ENCODE measurements around the gene C17orf75. TPM values are rescaled to one million over a fixed set of nuclear protein-coding genes. Genes with fewer than 3 reads are reported as not detected.
"Not testable (repeated sequence)": the region's sequence is repeated elsewhere in the genome, so short reads cannot be mapped to it uniquely, and the experiment has no call there.

C17orf75 gene, protein sequence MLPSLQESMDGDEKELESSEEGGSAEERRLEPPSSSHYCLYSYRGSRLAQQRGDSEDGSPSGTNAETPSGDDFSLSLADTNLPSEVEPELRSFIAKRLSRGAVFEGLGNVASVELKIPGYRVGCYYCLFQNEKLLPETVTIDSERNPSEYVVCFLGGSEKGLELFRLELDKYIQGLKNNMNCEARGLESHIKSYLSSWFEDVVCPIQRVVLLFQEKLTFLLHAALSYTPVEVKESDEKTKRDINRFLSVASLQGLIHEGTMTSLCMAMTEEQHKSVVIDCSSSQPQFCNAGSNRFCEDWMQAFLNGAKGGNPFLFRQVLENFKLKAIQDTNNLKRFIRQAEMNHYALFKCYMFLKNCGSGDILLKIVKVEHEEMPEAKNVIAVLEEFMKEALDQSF
- total RNA-seq (26.9 TPM), polyA plus RNA-seq (12.1 TPM)

- Histone ChIP-seq H3K27ac (ENCODE audit: low read depth) (peak within 1 kb of the TSS; percentile 67), H3K36me3 (ENCODE audit: insufficient read depth) (no peaks in the 10 kb centered on the region), H3K4me1 (ENCODE audit: insufficient read depth) (no peaks in the 10 kb centered on the region), H3K4me3 (ENCODE audit: low read depth, low read length) (peak within 1 kb of the TSS; percentile 74)
- 5% methylated on average over 47 of the region's 47 CpGs for WGBS
- DNase-seq (ENCODE audit: extremely low spot score) = peak; percentile 41
Measured at GRCh38 chr17:32341857-32342602, at the start of gene C17orf75. Gene C17orf75, minus strand, starts transcription at chr17:32342173. Its CDS starts 34 bp downstream, at chr17:32342139.

DNA sequence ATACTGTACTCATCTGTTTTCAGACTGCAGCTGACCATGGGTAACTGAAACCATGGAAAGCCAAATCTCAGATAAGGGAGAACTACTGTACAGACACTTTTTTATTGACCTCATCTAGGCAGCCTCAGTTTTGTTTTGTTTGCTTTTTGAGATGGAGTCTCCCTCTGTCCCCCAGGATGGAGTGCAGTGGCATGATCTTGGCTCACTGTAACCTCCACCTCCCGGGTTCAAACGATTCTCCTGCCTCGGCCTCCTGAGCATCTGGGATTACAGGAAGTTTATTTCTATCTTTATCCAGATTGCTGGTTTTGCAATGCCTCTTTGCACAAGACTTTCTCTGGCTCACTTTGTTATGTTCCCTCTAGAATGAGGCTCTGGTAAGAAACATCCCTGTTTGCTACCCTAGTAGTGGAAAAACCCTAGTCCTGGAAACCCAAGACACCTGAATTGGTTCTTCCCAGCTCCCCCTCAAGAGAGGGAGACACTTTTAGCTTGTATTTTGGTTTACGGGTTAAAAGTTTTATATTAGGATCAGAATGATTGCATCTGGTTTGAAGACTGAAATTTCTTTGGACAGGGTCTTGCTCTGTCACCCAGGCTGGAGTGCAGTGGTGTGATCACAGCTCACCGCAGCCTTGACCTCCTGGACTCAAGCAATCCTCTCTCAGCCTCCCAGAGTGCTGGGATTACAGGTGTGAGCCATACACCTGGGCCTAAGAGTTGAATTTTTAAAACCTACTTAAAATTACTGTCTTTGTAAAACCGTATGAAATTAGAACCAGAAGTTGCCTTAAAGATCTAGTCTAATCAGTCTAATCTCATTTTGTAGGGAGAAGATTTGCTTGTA, 46.9 kb upstream of the C17orf75 start:
- peaks cover 2% of the 10 kb centered on the region for H3K36me3 ChIP-seq (ENCODE audit: insufficient read depth)
- 85% methylated on average over 6 of the region's 6 CpGs for WGBS

GRCh38 chr17:32388128-32388527, 46.2 kb upstream of the C17orf75 start:
- not testable (repeated sequence) for H3K4me3 ChIP-seq (ENCODE audit: low read depth, low read length); DNase-seq (ENCODE audit: extremely low spot score)
- 97% methylated on average over 14 of the region's 14 CpGs for WGBS

More for the DNA sequence above, 46.9 kb upstream of the C17orf75 start:
- H3K4me1 ChIP-seq (ENCODE audit: insufficient read depth) = no peaks in the 10 kb centered on the region
- H3K27ac ChIP-seq (ENCODE audit: low read depth) = no peak overlapping the region
- no peak overlapping the region for H3K4me3 ChIP-seq (ENCODE audit: low read depth, low read length)
- DNase-seq (ENCODE audit: extremely low spot score) = no peak

GRCh38 chr17:32386844-32387243, 44.9 kb upstream of the C17orf75 start:
- Histone ChIP-seq H3K4me3 (ENCODE audit: low read depth, low read length) (no peak overlapping the region), H3K27ac (ENCODE audit: low read depth) (no peak overlapping the region), H3K4me1 (ENCODE audit: insufficient read depth) (no peaks in the 10 kb centered on the region), H3K36me3 (ENCODE audit: insufficient read depth) (peaks cover 2% of the 10 kb centered on the region)
- DNase-seq (ENCODE audit: extremely low spot score) = no peak

More at GRCh38 chr17:32388128-32388527, 46.2 kb upstream of the C17orf75 start:
- not testable (repeated sequence) for H3K36me3 ChIP-seq (ENCODE audit: insufficient read depth); H3K27ac ChIP-seq (ENCODE audit: low read depth); H3K4me1 ChIP-seq (ENCODE audit: insufficient read depth)

DNA sequence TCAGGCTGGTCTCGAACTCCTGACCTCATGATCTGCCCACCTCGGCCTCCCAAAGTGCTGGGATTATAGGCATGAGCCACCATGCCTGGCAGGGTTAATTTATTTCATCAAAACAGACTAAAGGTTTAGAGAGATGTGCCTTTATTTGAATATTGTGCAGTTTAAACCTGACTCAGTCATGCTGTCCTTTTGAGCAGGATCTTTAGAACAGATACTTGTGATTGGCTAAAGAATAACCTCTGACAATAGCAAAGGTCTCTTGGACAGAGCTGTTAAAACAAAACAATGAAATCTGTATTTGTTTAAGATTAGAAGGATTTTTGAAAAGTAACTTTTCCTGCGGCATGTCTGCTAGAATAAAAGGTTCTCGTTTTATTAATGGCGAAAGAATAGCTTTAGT, 44.0 kb upstream of the C17orf75 start:
- WGBS = 88% methylated on average over 5 of the region's 5 CpGs
- H3K4me1 ChIP-seq (ENCODE audit: insufficient read depth) = no peaks in the 10 kb centered on the region
- no peak for DNase-seq (ENCODE audit: extremely low spot score)
- H3K4me3 ChIP-seq (ENCODE audit: low read depth, low read length) = no peak overlapping the region
- no peak overlapping the region for H3K27ac ChIP-seq (ENCODE audit: low read depth)
- peaks cover 3% of the 10 kb centered on the region for H3K36me3 ChIP-seq (ENCODE audit: insufficient read depth)

DNA sequence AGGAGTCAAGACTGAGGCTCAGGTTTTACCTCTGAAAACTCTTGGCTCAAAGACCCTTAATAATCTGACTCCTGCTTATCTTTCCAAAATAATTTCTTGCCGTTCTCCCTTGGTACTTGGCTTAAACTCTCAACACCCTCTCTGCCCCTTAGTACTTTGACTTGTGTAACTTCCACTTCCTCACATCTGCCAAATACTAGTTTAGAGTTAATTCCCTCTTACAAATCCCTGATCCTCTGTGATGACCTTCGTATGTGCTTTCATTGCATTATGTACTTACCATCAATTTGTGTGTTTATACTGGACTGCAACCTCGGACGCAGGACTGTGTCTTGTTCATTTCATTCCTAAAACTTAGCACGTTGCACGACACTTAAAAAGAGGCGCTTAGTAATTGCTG, 43.1 kb upstream of the C17orf75 start:
- Histone ChIP-seq H3K4me3 (ENCODE audit: low read depth, low read length) (no peak overlapping the region), H3K4me1 (ENCODE audit: insufficient read depth) (no peaks in the 10 kb centered on the region), H3K36me3 (ENCODE audit: insufficient read depth) (peaks cover 4% of the 10 kb centered on the region), H3K27ac (ENCODE audit: low read depth) (no peak overlapping the region)
- WGBS = 64% methylated on average over 7 of the region's 7 CpGs
- no peak for DNase-seq (ENCODE audit: extremely low spot score)

- no peak overlapping the region for H3K4me3 ChIP-seq (ENCODE audit: low read depth, low read length)
- H3K4me1 ChIP-seq (ENCODE audit: insufficient read depth) = no peaks in the 10 kb centered on the region
- H3K27ac ChIP-seq (ENCODE audit: low read depth) = no peak overlapping the region
- peaks cover 4% of the 10 kb centered on the region for H3K36me3 ChIP-seq (ENCODE audit: insufficient read depth)
- no peak for DNase-seq (ENCODE audit: extremely low spot score)
- whole genome bisulfite sequencing = 88% methylated on average over 1 of the region's 1 CpG
Measured at GRCh38 chr17:32383926-32384434, 42.0 kb upstream of the C17orf75 start.

DNA sequence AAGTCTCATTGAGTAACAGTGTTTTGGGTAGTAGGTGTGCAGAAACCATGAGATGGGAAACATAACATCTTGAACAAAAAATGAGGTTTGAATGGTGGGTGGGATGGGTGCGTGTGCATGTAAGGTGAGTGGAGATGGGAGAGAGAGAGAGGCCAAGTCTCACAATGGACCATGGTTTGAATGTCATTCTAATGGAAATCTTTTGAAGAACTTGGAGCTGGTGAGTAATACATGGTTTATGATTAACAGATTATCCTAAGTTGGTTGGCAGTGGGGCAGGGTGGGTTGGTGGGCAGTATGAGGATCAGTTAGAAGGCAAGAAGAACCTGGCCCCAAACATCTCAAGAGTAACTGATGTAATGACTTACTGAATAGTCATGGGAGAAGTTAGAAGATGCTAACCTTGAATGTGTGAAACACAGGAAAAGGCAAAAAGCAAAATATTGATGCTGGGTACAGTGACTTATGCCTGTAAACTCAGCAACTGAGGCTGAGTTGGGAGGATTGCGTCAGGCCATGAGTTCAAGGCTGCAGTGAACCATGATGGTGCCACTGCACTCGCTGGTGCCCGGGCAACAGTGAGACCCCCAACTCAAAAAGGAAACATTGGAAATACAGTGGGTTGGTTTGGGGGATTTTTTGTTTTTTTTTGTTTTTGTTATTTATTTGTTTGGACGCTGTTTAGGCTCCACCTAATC, 40.7 kb upstream of the C17orf75 start:
- DNase-seq (ENCODE audit: extremely low spot score) = no peak
- H3K36me3 ChIP-seq (ENCODE audit: insufficient read depth) = peaks cover 4% of the 10 kb centered on the region
- H3K4me1 ChIP-seq (ENCODE audit: insufficient read depth) = no peaks in the 10 kb centered on the region
- no peak overlapping the region for H3K27ac ChIP-seq (ENCODE audit: low read depth)
- WGBS = 97% methylated on average over 5 of the region's 5 CpGs
- H3K4me3 ChIP-seq (ENCODE audit: low read depth, low read length) = no peak overlapping the region

DNA sequence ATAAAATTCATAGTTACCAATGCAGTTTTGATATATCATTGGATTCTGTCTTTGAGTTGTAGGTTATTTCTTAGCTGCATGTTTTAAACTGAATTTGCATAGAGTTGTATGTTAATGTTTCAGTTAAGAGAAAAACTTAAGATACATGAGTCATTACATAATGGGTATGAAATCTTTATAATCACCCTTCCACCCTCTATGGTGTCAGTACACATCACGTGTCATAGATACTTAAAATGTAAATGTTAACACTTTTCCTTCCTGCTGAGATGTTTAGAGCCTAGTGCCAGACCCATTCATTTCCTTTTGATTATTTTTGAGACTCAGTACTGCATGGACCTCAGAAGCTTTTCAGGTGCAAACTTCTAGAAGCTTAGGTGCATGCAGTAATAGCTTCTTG, 28.5 kb upstream of the C17orf75 start:
- 78% methylated on average over 1 of the region's 1 CpG for WGBS
- Histone ChIP-seq H3K4me1 (ENCODE audit: insufficient read depth) (no peaks in the 10 kb centered on the region), H3K27ac (ENCODE audit: low read depth) (no peak overlapping the region), H3K4me3 (ENCODE audit: low read depth, low read length) (no peak overlapping the region), H3K36me3 (ENCODE audit: insufficient read depth) (peaks cover 9% of the 10 kb centered on the region)
- DNase-seq (ENCODE audit: extremely low spot score) = no peak

GRCh38 chr17:32361270-32361669, 19.3 kb upstream of the C17orf75 start:
- 97% methylated on average over 1 of the region's 1 CpG for WGBS
- peaks cover 17% of the 10 kb centered on the region for H3K36me3 ChIP-seq (ENCODE audit: insufficient read depth)
- H3K27ac ChIP-seq (ENCODE audit: low read depth) = no peak overlapping the region
- no peak overlapping the region for H3K4me3 ChIP-seq (ENCODE audit: low read depth, low read length)
- DNase-seq (ENCODE audit: extremely low spot score) = no peak
- H3K4me1 ChIP-seq (ENCODE audit: insufficient read depth) = no peaks in the 10 kb centered on the region

GRCh38 chr17:32357615-32358014, 15.6 kb upstream of the C17orf75 start:
- H3K36me3 ChIP-seq (ENCODE audit: insufficient read depth) = peaks cover 8% of the 10 kb centered on the region
- no peak overlapping the region for H3K4me3 ChIP-seq (ENCODE audit: low read depth, low read length)
- DNase-seq (ENCODE audit: extremely low spot score) = no peak
- H3K27ac ChIP-seq (ENCODE audit: low read depth) = no peak overlapping the region
- no peaks in the 10 kb centered on the region for H3K4me1 ChIP-seq (ENCODE audit: insufficient read depth)
- WGBS = 86% methylated on average over 8 of the region's 8 CpGs

GRCh38 chr17:32356750-32357149, 14.8 kb upstream of the C17orf75 start:
- DNase-seq (ENCODE audit: extremely low spot score) = no peak
- Histone ChIP-seq H3K4me3 (ENCODE audit: low read depth, low read length) (no peak overlapping the region), H3K36me3 (ENCODE audit: insufficient read depth) (peaks cover 8% of the 10 kb centered on the region), H3K27ac (ENCODE audit: low read depth) (no peak overlapping the region), H3K4me1 (ENCODE audit: insufficient read depth) (no peaks in the 10 kb centered on the region)
- WGBS = 95% methylated on average over 5 of the region's 5 CpGs

DNA sequence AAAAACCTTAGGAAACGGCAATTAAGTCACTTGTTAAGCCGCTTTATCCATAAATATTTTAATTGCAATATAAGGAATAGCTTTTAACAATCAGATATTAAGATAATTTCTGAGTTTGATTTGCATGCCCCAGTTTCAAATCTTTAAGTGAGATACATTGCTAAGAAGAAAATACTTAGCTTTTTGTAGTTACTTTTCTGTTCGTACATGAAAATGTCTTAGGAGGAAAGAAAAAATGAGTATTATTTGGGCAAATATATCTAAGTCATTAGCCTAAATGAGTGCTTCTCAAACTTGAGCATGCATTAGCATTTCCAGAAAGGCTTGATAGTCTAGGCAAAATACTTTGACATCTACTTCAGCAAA, 14.4 kb upstream of the C17orf75 start:
- WGBS = 90% methylated on average over 3 of the region's 3 CpGs
- H3K36me3 ChIP-seq (ENCODE audit: insufficient read depth) = peaks cover 8% of the 10 kb centered on the region
- no peak for DNase-seq (ENCODE audit: extremely low spot score)

More for the DNA sequence above, 14.4 kb upstream of the C17orf75 start:
- Histone ChIP-seq H3K4me1 (ENCODE audit: insufficient read depth) (no peaks in the 10 kb centered on the region), H3K27ac (ENCODE audit: low read depth) (no peak overlapping the region), H3K4me3 (ENCODE audit: low read depth, low read length) (no peak overlapping the region)

Data from urinary bladder (tissue), 4 donors.